Upper lobe of left lung (tissue), 4 donors: ENCODE results near the gene FXR2.
A peak's percentile ranks its signal among the peaks of the same experiment; 100 is the strongest.

Experiments
- POLR2A ChIP-seq, 4 donors: fragments of 450-650 bp; IDR thresholded peaks; one replicate each; pipeline ENCODE4 v1.5.1; 2016 to 2017; ENCODE audit warnings: antibody characterized with exemption in 4 of 4, mild to moderate bottlenecking in 2 of 4
- TF ChIP-seq, protein P1 (sequence below), 6 experiments: fragments of 450-650 bp in 4 of 6; fragments of 200-600 bp in 2 of 6; sonication (generic) in 2 of 6; IDR thresholded peaks; one replicate each; pipeline ENCODE4 v1.5.1; 2016 to 2019; ENCODE audit warnings: antibody characterized with exemption in 6 of 6

DNA sequence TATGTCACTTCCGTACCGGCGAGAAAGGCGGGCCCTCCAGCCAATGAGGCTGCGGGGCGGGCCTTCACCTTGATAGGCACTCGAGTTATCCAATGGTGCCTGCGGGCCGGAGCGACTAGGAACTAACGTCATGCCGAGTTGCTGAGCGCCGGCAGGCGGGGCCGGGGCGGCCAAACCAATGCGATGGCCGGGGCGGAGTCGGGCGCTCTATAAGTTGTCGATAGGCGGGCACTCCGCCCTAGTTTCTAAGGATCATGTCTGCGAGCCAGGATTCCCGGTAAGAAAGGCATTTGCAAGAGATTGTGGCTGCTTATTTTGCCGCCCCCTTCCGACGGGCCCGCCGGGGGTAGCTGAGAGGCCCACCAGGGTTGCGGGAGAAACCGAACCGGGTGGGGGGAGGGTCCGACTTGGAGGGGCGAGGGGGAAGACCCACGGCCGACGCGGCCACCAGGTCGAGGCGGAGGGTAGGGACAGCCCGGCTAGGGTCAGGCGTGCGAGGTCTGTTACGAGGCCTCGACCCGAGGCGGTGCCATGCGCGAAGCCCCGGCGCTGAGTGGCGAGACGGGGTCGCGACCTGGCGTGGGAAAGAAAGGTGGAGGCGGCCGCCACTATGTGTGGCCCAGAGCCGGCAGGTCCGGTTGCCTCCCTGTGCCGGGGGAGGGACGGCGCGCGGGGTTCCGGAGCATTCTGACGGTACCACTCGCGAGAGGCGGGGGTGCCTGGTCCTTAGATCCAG is 41.9 kb downstream of the FXR2 start:
- peak; percentile 87 to 99 (median 97) for TF ChIP-seq POLR2A (IDR thresholded peaks at IDR 0.05)
- TF ChIP-seq, protein P1, sequence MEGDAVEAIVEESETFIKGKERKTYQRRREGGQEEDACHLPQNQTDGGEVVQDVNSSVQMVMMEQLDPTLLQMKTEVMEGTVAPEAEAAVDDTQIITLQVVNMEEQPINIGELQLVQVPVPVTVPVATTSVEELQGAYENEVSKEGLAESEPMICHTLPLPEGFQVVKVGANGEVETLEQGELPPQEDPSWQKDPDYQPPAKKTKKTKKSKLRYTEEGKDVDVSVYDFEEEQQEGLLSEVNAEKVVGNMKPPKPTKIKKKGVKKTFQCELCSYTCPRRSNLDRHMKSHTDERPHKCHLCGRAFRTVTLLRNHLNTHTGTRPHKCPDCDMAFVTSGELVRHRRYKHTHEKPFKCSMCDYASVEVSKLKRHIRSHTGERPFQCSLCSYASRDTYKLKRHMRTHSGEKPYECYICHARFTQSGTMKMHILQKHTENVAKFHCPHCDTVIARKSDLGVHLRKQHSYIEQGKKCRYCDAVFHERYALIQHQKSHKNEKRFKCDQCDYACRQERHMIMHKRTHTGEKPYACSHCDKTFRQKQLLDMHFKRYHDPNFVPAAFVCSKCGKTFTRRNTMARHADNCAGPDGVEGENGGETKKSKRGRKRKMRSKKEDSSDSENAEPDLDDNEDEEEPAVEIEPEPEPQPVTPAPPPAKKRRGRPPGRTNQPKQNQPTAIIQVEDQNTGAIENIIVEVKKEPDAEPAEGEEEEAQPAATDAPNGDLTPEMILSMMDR (IDR thresholded peaks at IDR 0.05), result peak in 3 of 6 experiments; percentile 8 to 27 (median 25)
